NB4 (cell line): ENCODE data around the gene ENOX1.

ENCODE experiments used
- POLR2A ChIP-seq: IDR thresholded peaks from 2 replicates; pipeline ENCODE4 v1.6.1; 2011; ENCODE audit warnings: mild to moderate bottlenecking; ENCODE audit not compliant: insufficient read length; ENCODE audit errors: extremely low read depth
- TF ChIP-seq, protein P1 (sequence below): IDR thresholded peaks from one replicate; pipeline ENCODE4 v1.5.1; 2012; ENCODE audit warnings: low read depth, low read length
- TF ChIP-seq, protein P2 (sequence below): IDR thresholded peaks from 2 replicates; pipeline ENCODE4 v1.6.1; 2011; ENCODE audit warnings: low read depth, low read length

GRCh38 chr13:43544631-43545030, 242.1 kb downstream of the ENOX1 start:
- TF ChIP-seq, protein P1, sequence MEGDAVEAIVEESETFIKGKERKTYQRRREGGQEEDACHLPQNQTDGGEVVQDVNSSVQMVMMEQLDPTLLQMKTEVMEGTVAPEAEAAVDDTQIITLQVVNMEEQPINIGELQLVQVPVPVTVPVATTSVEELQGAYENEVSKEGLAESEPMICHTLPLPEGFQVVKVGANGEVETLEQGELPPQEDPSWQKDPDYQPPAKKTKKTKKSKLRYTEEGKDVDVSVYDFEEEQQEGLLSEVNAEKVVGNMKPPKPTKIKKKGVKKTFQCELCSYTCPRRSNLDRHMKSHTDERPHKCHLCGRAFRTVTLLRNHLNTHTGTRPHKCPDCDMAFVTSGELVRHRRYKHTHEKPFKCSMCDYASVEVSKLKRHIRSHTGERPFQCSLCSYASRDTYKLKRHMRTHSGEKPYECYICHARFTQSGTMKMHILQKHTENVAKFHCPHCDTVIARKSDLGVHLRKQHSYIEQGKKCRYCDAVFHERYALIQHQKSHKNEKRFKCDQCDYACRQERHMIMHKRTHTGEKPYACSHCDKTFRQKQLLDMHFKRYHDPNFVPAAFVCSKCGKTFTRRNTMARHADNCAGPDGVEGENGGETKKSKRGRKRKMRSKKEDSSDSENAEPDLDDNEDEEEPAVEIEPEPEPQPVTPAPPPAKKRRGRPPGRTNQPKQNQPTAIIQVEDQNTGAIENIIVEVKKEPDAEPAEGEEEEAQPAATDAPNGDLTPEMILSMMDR, result no peak
- TF ChIP-seq, protein P2, sequence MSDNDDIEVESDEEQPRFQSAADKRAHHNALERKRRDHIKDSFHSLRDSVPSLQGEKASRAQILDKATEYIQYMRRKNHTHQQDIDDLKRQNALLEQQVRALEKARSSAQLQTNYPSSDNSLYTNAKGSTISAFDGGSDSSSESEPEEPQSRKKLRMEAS, result no peak
- no peak for TF ChIP-seq POLR2A
